HG02885 (cell line): ENCODE data around the gene FARS2.

ENCODE experiments used
- ATAC-seq: cut with Tn5 transposase; IDR thresholded peaks from one replicate; pipeline ENCODE4 v1.9.1; 2021; ENCODE audit warnings: mild to moderate bottlenecking; ENCODE audit not compliant: unreplicated experiment, poor library complexity

FARS2 gene

GRCh38 chr6:5412017-5412416 is 150.7 kb downstream of the FARS2 start:
- no peak for ATAC-seq

GRCh38 chr6:5412663-5413062 is 151.3 kb downstream of the FARS2 start:
- ATAC-seq: no peak

- no peak for ATAC-seq
These were observed 154.9 kb downstream of the FARS2 start for GRCh38 chr6:5416250-5416649.

- no peak for ATAC-seq
These were observed 161.1 kb downstream of the FARS2 start for GRCh38 chr6:5422321-5422915.

- ATAC-seq: no peak
These were observed 161.9 kb downstream of the FARS2 start for GRCh38 chr6:5423251-5423650.

GRCh38 chr6:5424726-5425125 is 163.4 kb downstream of the FARS2 start:
- ATAC-seq: no peak

GRCh38 chr6:5425267-5425666 is 164.0 kb downstream of the FARS2 start:
- ATAC-seq: no peak

- no peak for ATAC-seq
These were observed 164.5 kb downstream of the FARS2 start for GRCh38 chr6:5425797-5426196.

GRCh38 chr6:5427586-5427985 is 166.3 kb downstream of the FARS2 start:
- ATAC-seq: no peak

GRCh38 chr6:5433324-5433723 is 172.0 kb downstream of the FARS2 start:
- ATAC-seq: no peak

GRCh38 chr6:5435449-5435848 is 174.1 kb downstream of the FARS2 start:
- no peak for ATAC-seq

GRCh38 chr6:5438922-5439584 is 177.7 kb downstream of the FARS2 start:
- ATAC-seq: no peak

GRCh38 chr6:5439749-5440148 is 178.4 kb downstream of the FARS2 start:
- ATAC-seq: no peak

GRCh38 chr6:5442319-5442718 is 181.0 kb downstream of the FARS2 start:
- no peak for ATAC-seq

GRCh38 chr6:5442916-5443315 is 181.6 kb downstream of the FARS2 start:
- ATAC-seq: no peak

GRCh38 chr6:5443491-5443890 is 182.2 kb downstream of the FARS2 start:
- no peak for ATAC-seq

- no peak for ATAC-seq
These were observed 185.2 kb downstream of the FARS2 start for GRCh38 chr6:5446362-5447075.

- ATAC-seq: no peak
These were observed 186.6 kb downstream of the FARS2 start for GRCh38 chr6:5447921-5448320.

GRCh38 chr6:5450073-5450472 is 188.8 kb downstream of the FARS2 start:
- ATAC-seq: no peak

GRCh38 chr6:5453546-5453945 is 192.2 kb downstream of the FARS2 start:
- ATAC-seq: no peak

GRCh38 chr6:5455142-5455541 is 193.8 kb downstream of the FARS2 start:
- ATAC-seq: no peak

- no peak for ATAC-seq
These were observed 195.7 kb downstream of the FARS2 start for GRCh38 chr6:5457041-5457440.
